Loucy (cell line): ENCODE data around the gene FUT7.
A peak's percentile ranks its signal among the peaks of the same experiment; 100 is the strongest.

ENCODE experiments used
- H2AFZ ChIP-seq: fragments of 200-600 bp; sonication (generic); 2 replicates; pipeline ENCODE4 v1.6.0; 2016; ENCODE audit warnings: antibody characterized with exemption, mild to moderate bottlenecking, low read length, moderate library complexity
- H3F3A ChIP-seq: fragments of 200-600 bp; 2 replicates; pipeline ENCODE4 v1.6.0; 2016; ENCODE audit warnings: antibody characterized with exemption, low read depth, mild to moderate bottlenecking
- H3K27me3 ChIP-seq: fragments of 200-600 bp; sonication (generic); 2 replicates; pipeline ENCODE4 v1.6.1; 2014; ENCODE audit warnings: low read length, mild to moderate bottlenecking; ENCODE audit not compliant: insufficient read depth, poor library complexity, severe bottlenecking
- H3K36me3 ChIP-seq: fragments of 200-600 bp; sonication (generic); 2 replicates; pipeline ENCODE4 v1.6.1; 2016; ENCODE audit warnings: low read length; ENCODE audit not compliant: insufficient read depth
- H3K4me1 ChIP-seq: fragments of 200-600 bp; sonication (generic); 2 replicates; pipeline ENCODE4 v1.5.1; 2014; ENCODE audit warnings: low read length, mild to moderate bottlenecking; ENCODE audit not compliant: insufficient read depth, poor library complexity, severe bottlenecking
- H3K4me2 ChIP-seq: fragments of 200-600 bp; sonication (generic); 2 replicates; pipeline ENCODE4 v1.6.0; 2014; ENCODE audit warnings: antibody characterized with exemption, low read length, low read depth, mild to moderate bottlenecking; ENCODE audit not compliant: poor library complexity, severe bottlenecking
- H3K4me3 ChIP-seq: fragments of 200-600 bp; sonication (generic); 2 replicates; pipeline ENCODE4 v1.5.1; 2014; ENCODE audit warnings: low read length, mild to moderate bottlenecking, mixed read lengths; ENCODE audit not compliant: poor library complexity, severe bottlenecking
- H3K79me2 ChIP-seq: fragments of 200-600 bp; sonication (generic); 2 replicates; pipeline ENCODE4 v1.6.1; 2014; ENCODE audit warnings: low read length; ENCODE audit not compliant: insufficient read depth
- H3K9ac ChIP-seq: fragments of 200-600 bp; sonication (generic); 2 replicates; pipeline ENCODE4 v1.6.0; 2014; ENCODE audit warnings: mild to moderate bottlenecking, low read depth, low read length, moderate library complexity; ENCODE audit not compliant: poor library complexity, severe bottlenecking
- H3K9me2 ChIP-seq: fragments of 200-600 bp; sonication (generic); replicated peaks from 2 replicates; pipeline ENCODE4 v1.6.1; 2016; ENCODE audit warnings: low read depth, low read length, mixed read lengths
- H3K9me3 ChIP-seq: fragments of 200-600 bp; sonication (generic); 2 replicates; pipeline ENCODE4 v1.6.1; 2014; ENCODE audit warnings: mild to moderate bottlenecking, antibody characterized with exemption, low read length, low read depth; ENCODE audit not compliant: insufficient read depth
- H4K20me1 ChIP-seq: fragments of 200-600 bp; sonication (generic); 2 replicates; pipeline ENCODE4 v1.6.0; 2014; ENCODE audit warnings: antibody characterized with exemption, low read length, mild to moderate bottlenecking; ENCODE audit not compliant: insufficient read depth, poor library complexity, severe bottlenecking
- CTCF ChIP-seq: fragments of 200-600 bp; sonication (generic); conservative IDR thresholded peaks from 2 replicates; pipeline ENCODE4 v1.5.1; 2014; ENCODE audit warnings: mild to moderate bottlenecking, antibody characterized with exemption, low read length
- EZH2phosphoT487 ChIP-seq: fragments of 200-600 bp; IDR thresholded peaks from 2 replicates; pipeline ENCODE4 v1.6.1; 2018; ENCODE audit warnings: antibody characterized with exemption, mild to moderate bottlenecking, moderate library complexity, borderline replicate concordance

The FUT7 gene

DNA sequence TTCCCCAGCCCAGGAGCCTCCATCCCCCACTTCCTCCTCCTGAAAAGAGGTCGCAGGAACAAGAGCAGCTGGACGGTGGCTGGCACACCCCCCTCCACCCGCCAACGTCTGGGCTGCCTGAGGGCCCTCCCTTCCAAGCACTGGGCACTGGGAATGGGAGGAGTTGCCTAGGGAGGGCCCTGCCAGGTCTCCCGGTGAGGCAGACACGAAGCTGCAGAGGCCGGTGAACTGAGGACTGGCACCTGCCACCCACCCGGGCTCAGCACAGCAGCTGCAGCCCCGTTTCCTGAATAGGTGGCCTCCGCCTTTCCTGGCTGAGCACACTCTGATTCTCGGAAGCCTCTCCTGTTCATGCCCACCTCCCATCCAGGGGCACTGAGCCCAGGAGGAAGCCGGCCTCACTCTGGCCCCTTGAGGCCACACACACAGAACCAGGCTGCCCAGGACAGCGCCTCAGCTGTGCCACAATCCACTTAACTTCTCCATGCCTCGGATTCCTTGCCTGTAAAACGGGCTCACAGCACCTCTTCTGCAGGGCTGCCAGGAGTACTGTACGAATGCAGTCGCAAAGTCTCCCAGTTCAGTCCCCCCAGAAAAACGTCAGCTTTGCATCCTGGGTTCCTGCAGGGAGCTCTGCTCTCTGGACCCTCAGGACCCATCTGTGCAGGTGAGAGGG, 12.8 kb upstream of the FUT7 start:
- Histone ChIP-seq H3K9me2 (no peaks in the 10 kb centered on the region), H3F3A (no peaks in the 10 kb centered on the region), H3K9ac (peak overlapping the region; percentile 70), H3K27me3 (no peaks in the 10 kb centered on the region), H3K9me3 (no peaks in the 10 kb centered on the region), H3K4me3 (peak overlapping the region; percentile 82), H3K4me2 (peak overlapping the region; percentile 86), H2AFZ (no peak overlapping the region), H3K79me2 (peaks cover 21% of the 10 kb centered on the region; the same call in 1 of the 2 replicates), H3K4me1 (peaks cover 24% of the 10 kb centered on the region), H4K20me1 (peaks cover 23% of the 10 kb centered on the region), H3K36me3 (no peaks in the 10 kb centered on the region)
- TF ChIP-seq CTCF (no peak), EZH2phosphoT487 (no peak)

GRCh38 chr9:137044037-137044436, 12.1 kb upstream of the FUT7 start:
- no peaks in the 10 kb centered on the region for H3K27me3 ChIP-seq
- H3K4me2 ChIP-seq = peak overlapping the region; percentile 86
- H3K9ac ChIP-seq = peak overlapping the region; percentile 70
- no peaks in the 10 kb centered on the region for H3F3A ChIP-seq
- peak overlapping the region; percentile 82 for H3K4me3 ChIP-seq
- peaks cover 21% of the 10 kb centered on the region; the same call in 1 of the 2 replicates for H3K79me2 ChIP-seq
- H2AFZ ChIP-seq = no peak overlapping the region
- no peaks in the 10 kb centered on the region for H3K9me3 ChIP-seq
- peaks cover 23% of the 10 kb centered on the region for H4K20me1 ChIP-seq
- peaks cover 24% of the 10 kb centered on the region for H3K4me1 ChIP-seq
- TF ChIP-seq CTCF (no peak), EZH2phosphoT487 (no peak)
- H3K36me3 ChIP-seq = no peaks in the 10 kb centered on the region
- no peaks in the 10 kb centered on the region for H3K9me2 ChIP-seq

DNA sequence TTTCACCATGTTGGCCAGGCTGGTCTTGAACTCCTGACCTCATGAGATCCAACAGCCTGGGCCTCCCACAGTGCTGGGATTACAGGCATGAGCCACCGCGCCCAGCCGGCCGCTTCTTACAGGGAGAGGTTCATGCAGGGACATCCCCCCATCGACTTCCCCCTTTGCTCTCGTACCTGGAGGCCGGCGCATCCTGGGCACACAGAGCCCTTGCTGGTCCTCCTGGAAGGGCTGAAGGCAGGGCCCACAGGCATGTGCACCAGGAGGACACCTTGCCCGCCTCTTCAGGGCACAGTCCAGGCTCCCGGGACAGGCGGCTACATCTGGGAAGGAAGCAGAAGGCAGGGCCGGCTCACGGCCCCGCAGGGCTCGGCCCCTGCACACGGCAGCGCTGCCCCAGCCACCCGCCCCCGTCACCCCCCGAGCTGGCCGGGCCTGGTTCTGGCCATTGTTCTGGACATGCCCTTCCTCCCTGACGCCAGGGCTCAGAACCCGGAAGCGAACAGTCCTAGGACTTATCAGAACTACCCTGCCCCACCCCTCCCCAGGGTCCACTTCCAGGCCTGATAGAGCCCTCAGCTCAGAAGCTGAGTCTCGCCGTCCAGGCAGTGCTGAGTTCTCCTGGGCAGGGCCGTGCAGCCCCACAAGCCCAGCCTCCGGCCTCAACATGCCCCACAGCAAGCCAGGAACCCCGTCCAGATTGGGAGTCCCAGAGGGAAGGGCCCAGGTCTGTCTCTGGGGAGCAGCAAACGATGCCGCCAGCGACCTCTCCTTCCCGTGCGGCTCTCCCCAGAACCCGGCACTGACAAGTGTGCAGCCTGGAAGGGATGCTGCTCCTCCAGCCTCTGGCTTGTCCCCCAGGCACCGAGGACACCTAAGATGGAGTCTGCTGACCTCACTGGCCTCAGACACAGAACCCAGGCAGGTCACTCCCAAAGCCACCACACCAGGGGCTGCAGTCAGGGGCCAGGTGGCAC, 11.2 kb upstream of the FUT7 start:
- Histone ChIP-seq H3K9me2 (no peaks in the 10 kb centered on the region), H2AFZ (no peak overlapping the region), H3K4me2 (peak overlapping the region; percentile 86), H3K36me3 (no peaks in the 10 kb centered on the region), H3K27me3 (no peaks in the 10 kb centered on the region), H4K20me1 (peaks cover 23% of the 10 kb centered on the region), H3K9ac (peak overlapping the region; percentile 70), H3K9me3 (no peaks in the 10 kb centered on the region), H3K4me3 (peak overlapping the region; percentile 6), H3F3A (no peaks in the 10 kb centered on the region), H3K4me1 (peaks cover 24% of the 10 kb centered on the region), H3K79me2 (peaks cover 21% of the 10 kb centered on the region; the same call in 1 of the 2 replicates)
- TF ChIP-seq EZH2phosphoT487 (no peak), CTCF (no peak)
